ENCODE results near the gene L3MBTL1.
A peak's percentile ranks its signal among the peaks of the same experiment; 100 is the strongest.

The L3MBTL1 gene

GRCh38 chr20:43508106-43508505 is 609 bp downstream of the L3MBTL1 start:
- DNase-seq, result no peak

GRCh38 chr20:43508604-43509040 is 1.1 kb downstream of the L3MBTL1 start:
- DNase-seq, result no peak

- DNase-seq, result no peak
Observed at GRCh38 chr20:43511879-43512278, 4.4 kb downstream of the L3MBTL1 start.

GRCh38 chr20:43513372-43513930 is 6.0 kb downstream of the L3MBTL1 start:
- no peak for DNase-seq

- DNase-seq, result peak; percentile 96
Observed at GRCh38 chr20:43513931-43514647, 6.6 kb downstream of the L3MBTL1 start.

- no peak for DNase-seq
Observed at GRCh38 chr20:43514648-43514999, 7.1 kb downstream of the L3MBTL1 start.

- DNase-seq, result no peak
Observed at GRCh38 chr20:43515628-43516027, 8.1 kb downstream of the L3MBTL1 start.

- DNase-seq, result no peak
Observed at GRCh38 chr20:43516251-43516824, 8.8 kb downstream of the L3MBTL1 start.

GRCh38 chr20:43520074-43520630 is 12.7 kb downstream of the L3MBTL1 start:
- DNase-seq, result no peak

- no peak for DNase-seq
Observed at GRCh38 chr20:43525021-43525420, 17.5 kb downstream of the L3MBTL1 start.

GRCh38 chr20:43528258-43528875 is 20.9 kb downstream of the L3MBTL1 start:
- no peak for DNase-seq

- DNase-seq, result no peak
Observed at GRCh38 chr20:43529051-43529450, 21.6 kb downstream of the L3MBTL1 start.

GRCh38 chr20:43529457-43530153 is 22.1 kb downstream of the L3MBTL1 start:
- no peak for DNase-seq

- DNase-seq, result no peak
Observed at GRCh38 chr20:43530321-43531090, 23.0 kb downstream of the L3MBTL1 start.

- DNase-seq, result no peak
Observed at GRCh38 chr20:43531091-43531443, 23.6 kb downstream of the L3MBTL1 start.

GRCh38 chr20:43532416-43533055 is 25.0 kb downstream of the L3MBTL1 start:
- DNase-seq, result no peak

- DNase-seq, result no peak
Observed at GRCh38 chr20:43533060-43533459, 25.6 kb downstream of the L3MBTL1 start.

GRCh38 chr20:43534016-43534415 is 26.5 kb downstream of the L3MBTL1 start:
- DNase-seq, result no peak

GRCh38 chr20:43534791-43535350 is 27.4 kb downstream of the L3MBTL1 start:
- DNase-seq, result no peak

- no peak for DNase-seq
Observed at GRCh38 chr20:43535370-43536004, 28.0 kb downstream of the L3MBTL1 start.
